Stimulated activated CD8-positive, alpha-beta memory T cell treated with anti-CD3 and anti-CD28 coated beads, Interleukin-12 subunit alpha, Interleukin-12 subunit beta, amount 100 ng/mL, for 24 hours (primary cell): ENCODE results near the gene FBXO5.
"Not testable (repeated sequence)": the region's sequence is repeated elsewhere in the genome, so short reads cannot be mapped to it uniquely, and the experiment has no call there.

Experiments used
- DNase-seq: peaks from one replicate; pipeline ENCODE4 v3.0.0-alpha.2; 2020; ENCODE audit errors: extremely low read depth

FBXO5 gene

DNA sequence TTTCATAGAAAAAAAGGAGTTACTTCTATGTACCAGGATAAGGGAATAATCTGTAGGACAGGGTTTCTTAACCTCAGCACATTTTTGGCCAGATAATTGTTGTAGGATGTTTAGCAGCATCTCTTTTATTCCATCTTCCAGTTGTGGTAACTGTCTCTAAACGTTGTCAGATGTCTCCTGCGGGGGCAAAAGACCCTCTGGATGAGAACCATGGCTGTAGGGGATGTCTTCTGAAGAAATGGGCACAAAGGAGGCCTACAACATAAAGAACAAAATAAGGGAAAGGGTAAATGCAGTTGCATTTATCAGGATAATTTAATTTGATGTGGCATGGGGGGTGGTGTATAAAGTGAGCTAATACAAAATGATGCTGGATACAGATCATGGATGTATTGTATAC, 4.1 kb upstream of the FBXO5 start:
- no peak for DNase-seq

- DNase-seq, result not testable (repeated sequence)
Observed at GRCh38 chr6:152985300-152985699, 2.5 kb upstream of the FBXO5 start.

DNA sequence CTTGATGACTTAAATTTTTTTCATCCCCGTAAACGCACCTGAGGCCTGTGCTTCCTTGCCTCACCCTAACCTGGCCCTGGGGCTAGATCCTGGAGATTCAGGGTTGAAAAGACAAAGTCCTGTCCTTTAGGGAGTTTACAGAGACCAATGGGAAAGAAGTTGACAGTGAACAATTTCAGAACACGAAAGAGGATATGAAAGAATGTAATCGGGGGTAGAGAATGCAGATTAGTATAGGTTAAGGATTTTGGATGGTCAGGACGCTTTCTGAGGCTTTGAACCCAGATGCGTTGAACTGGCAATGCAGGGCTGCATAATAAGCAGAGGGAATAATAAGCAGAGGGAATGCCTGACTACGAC, 1.7 kb upstream of the FBXO5 start:
- no peak for DNase-seq

DNA sequence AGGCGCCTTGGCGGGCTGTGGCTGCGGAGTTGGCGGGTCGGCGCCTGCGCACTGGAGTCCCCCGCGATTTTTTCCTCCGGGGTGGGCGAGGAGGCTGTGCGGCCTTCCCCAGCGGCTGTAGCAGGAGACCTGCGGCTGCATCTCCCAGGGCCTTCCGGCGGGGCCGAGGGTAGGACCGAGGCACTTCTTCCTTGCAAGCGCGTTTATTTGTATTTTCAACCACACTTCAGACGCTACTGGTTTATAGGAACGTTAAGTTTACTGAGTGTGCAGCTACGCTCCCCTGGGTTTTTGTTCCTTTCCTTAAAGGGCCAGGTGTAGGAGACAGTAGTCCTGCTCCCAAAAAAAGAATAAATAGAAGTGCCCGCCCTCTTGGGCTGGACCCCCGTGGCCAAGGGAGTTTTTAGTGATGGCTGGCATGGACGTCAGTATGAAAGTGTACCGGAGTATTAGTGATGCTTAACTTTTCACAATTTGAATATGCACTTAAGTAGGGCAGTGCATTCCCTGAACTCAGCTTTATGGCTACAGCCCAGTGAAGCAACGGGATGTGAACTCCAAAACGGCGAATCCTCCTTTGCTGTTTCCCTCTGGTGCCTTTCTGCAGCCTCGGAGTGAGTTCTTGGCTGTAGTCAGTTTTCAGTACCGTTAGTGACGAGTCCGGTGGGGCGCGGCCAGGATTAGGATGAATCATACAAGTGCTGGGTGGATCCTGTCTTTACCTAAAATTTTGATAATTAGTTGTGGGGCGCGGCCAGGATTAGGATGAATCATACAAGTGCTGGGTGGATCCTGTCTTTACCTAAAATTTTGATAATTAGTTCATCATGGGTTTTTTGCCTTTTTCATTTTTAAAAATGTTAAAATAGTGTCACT, 1.0 kb upstream of the FBXO5 start:
- DNase-seq, result peak; percentile 49

DNA sequence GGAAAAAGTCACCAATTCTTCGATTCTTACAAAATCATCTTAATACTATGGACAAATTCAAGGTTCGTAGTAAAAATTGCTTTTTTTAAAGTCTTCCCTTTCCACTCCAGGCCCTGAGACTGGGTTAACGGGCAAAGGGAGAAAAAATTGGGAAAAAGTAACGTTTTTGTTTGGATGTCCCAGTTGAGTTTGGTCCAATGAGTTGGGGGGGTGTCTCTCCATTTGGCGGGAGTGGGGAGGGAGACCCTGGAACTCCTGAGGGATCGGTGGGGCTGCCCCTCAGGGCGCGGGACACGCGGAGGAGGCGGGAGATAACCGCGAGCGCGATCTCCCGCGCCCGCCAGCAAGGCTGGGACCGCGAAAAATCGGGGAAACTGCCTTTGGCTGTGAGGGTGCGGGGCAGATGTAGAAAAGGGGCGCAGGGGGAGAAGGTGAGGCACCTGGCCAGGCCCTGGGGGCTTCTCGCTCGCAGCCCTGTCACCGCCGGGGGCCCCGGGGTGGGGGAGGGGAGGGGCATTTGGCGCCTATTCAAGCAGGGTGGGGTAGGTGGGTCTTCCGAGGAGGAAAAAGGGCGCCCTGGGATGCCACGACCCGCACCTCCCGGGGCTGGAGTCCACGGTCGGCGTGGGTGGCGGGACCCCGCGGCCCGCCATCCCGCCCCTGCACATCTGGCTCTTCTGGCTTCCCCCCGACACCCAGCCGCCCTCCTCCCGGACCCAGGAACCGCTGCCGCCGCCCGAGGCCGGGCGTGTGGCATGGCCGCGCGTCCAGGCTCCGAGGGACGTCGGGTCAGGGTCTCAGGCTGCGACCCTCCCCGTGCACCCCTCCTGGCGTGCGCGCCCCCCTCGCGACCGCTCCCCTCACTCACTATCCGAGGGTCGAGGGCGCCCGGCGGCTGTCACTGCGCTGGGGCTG, 595 bp downstream of the FBXO5 start:
- DNase-seq, result no peak

GRCh38 chr6:152981219-152981618, 1.6 kb downstream of the FBXO5 start:
- no peak for DNase-seq

GRCh38 chr6:152980656-152981055, 2.2 kb downstream of the FBXO5 start:
- no peak for DNase-seq

DNA sequence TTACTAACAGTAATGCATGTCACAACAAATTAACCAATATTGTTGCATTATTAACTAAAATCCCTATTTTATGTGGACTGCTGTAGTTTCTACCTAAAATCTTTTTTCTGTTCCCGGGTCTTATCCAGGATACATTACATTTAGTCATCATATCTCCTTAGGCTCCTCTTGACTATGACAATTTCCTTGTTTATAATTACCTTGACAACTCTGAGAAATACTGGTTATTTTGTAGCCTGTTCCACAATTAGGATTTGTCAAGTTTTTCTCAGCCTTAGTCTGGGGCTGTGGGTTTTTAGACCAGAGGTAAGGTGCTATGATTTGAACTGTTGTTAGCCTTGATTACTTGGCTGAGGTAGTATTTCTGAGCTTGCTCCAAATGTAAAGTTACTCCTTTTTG, 3.7 kb downstream of the FBXO5 start:
- DNase-seq, result no peak

DNA sequence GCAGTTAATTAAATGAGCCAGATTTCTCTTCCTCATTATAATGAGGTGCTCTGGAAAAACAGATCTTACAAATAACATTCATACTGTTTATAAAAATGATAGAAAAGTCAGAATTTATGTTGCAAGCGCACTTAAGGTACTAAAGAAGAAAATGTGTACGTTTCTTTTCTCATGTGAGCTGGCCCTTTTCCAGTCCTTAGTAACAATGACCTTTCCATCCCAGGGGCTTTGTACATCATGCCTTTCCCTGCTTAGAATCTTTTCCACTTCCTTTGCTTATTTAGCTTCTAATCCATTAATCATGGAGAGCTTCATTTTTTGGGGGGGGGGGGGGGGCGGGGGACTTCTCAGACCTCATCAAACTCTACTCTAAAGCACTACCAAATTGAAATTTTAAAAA, 4.8 kb downstream of the FBXO5 start:
- DNase-seq, result no peak

DNA sequence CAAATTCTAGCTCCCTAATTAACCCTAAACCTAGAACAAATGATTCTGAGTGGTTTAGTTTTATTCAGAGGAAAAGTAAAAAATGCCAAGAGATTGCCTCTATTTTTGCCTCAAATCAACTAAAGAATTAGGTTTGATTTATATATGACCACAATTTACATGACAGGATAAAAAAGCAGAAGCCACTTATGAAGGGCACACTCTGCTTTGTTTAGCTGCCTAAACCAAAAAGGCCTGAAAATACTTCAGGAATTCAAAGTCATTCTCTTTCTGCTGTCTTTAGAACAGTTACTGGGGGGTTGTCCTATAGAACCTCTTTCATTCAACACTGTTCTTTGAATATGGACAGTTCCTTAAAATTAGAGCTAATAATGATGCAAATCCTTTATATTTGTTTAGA, 5.3 kb downstream of the FBXO5 start:
- DNase-seq, result no peak

GRCh38 chr6:152976749-152977148, 6.1 kb downstream of the FBXO5 start:
- DNase-seq, result no peak

- DNase-seq, result no peak
Observed at GRCh38 chr6:152975204-152975915, 7.5 kb downstream of the FBXO5 start.

- DNase-seq, result no peak
Observed at GRCh38 chr6:152973916-152974315, 8.9 kb downstream of the FBXO5 start.

DNA sequence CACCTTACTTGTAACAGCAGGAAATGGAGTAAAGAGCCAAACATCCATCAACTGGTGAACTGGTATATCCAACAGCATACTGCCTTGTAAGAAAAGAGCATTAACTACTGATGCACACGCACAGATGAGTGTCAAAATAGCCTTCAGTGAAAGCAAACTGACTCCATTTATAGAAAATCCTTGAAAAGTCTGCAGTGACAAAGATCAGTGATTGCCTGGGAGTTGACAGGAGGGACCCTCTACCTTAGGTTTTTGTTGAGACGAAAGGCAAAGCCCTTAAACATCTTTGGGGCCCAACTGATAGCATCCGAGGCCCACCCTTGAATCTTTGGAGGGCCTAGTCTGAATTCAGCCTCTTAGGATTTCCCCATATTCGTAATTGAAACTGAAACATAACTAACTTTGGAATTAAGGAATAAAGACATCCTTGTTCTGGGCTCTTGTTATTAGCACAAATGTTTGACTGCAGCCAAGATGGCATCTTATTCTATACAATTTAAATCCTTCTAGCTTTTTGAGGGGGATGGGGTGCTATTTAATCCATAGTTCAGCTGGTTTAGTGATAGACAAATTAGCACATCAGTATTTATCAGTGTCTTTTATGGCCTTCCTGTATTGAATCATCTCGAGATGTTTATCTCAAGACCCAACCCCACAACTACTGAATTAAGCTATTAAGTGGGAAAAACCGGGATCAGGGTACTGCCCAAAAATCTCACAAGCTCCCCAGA, 13.0 kb downstream of the FBXO5 start:
- DNase-seq, result no peak

GRCh38 chr6:152966168-152966894, 16.5 kb downstream of the FBXO5 start:
- DNase-seq, result not testable (repeated sequence)

DNA sequence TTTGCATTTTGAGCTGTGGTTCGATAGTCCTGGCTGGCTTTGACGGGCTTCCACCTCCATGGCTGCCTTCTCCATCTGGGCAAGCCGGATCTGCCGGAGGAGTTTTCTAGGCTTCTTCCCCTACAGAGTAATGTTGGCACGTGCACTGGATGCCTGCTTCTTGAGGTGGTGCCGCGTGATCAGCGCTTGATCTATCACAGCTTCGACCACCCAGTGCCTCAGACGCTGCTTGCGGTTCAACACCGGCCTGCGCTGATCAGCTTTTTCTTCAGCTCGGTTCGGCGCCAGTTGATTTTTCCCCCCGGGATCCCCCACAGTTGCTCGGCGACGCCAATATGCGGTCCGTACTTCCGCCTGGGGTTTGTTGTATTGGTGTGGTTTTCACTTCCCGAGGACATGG, 23.5 kb downstream of the FBXO5 start:
- DNase-seq, result no peak

DNA sequence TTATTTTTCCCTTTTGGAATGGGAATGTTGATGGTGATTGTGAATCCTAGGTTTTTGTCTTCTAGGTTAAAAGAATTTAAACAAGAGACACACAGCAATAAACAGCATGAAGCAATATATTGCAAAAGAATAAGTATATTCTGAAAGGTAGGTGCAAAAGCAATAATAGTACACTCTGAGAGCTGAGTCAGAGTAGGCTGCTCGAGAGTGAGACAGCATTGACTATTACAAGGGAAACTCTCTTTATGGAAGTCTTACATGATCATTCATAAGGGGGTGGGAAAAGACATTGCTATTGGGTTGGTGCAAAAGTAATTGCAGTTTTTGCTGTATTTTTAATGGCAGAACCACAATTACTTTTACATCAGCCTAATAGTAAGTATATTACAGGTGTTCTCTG, 25.0 kb downstream of the FBXO5 start:
- DNase-seq, result no peak

- no peak for DNase-seq
Observed at GRCh38 chr6:152954443-152954842, 28.4 kb downstream of the FBXO5 start.

- no peak for DNase-seq
Observed at GRCh38 chr6:152952866-152953509, 29.9 kb downstream of the FBXO5 start.

DNA sequence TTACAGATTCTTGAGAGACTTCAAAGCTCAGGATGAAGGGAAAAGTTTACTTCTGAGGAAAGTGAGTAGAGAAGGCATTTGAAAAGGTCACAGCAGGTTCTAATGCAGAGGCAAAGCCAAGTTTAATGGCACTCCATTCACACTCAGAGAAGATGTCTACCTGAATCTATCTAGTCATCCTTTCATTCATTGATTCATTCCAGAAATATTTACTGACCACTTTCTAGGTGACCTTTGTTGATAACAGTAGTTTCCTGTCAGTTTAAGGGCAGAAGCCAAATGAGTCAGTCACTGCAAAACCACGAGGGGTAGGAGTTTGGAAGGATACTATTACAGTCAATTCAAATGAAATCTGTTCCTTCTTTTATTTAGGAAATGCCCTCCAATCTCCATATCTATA, 30.8 kb downstream of the FBXO5 start:
- DNase-seq, result no peak
